Activated naive CD8-positive, alpha-beta T cell treated with anti-CD3 and anti-CD28 coated beads, Interleukin-2, amount 10 ng/mL, durations not matched to agents 7 days and 5 days (primary cell): ENCODE data around the gene CRYBA4. TPM values are rescaled to one million over a fixed set of nuclear protein-coding genes. Genes with fewer than 3 reads are reported as not detected.

Experiments
- ATAC-seq: fragments of 150-1000 bp; cut with Tn5 transposase; one replicate; pipeline ENCODE4 v1.10.0; 2021; ENCODE audit warnings: low read depth, moderate library complexity
- POLR2A ChIA-PET: fragments of 350-600 bp; sonication (Branson Sonifier 250); formaldehyde crosslinking; loops from one replicate; lab custom pipeline; 2021; ENCODE audit warnings: antibody characterized with exemption; lab: Charles Lee
- DNase-seq: peaks from one replicate; pipeline ENCODE4 v3.0.0; 2021
- H3K27ac Mint-ChIP-seq: one replicate; pipeline ENCODE4 v1.8.0; 2022; ENCODE audit warnings: mild to moderate bottlenecking, mixed read lengths
- H3K27me3 Mint-ChIP-seq: one replicate; pipeline ENCODE4 v1.8.0; 2022; ENCODE audit warnings: mild to moderate bottlenecking, moderate library complexity, mixed read lengths
- H3K36me3 Mint-ChIP-seq: one replicate; pipeline ENCODE4 v1.8.0; 2021; ENCODE audit warnings: mild to moderate bottlenecking, mixed read lengths
- H3K4me1 Mint-ChIP-seq: one replicate; pipeline ENCODE4 v1.8.0; 2021; ENCODE audit warnings: mixed read lengths
- H3K4me3 Mint-ChIP-seq: one replicate; pipeline ENCODE4 v1.8.0; 2022; ENCODE audit warnings: mild to moderate bottlenecking, moderate library complexity, mixed read lengths
- H3K9me3 Mint-ChIP-seq: one replicate; pipeline ENCODE4 v1.8.0; 2021; ENCODE audit warnings: mixed read lengths
- total RNA-seq, 2 experiments: library from RNA; stranded (reverse); gene quantifications; one replicate each; pipeline ENCODE4 v1.2.3, GENCODE V29; 2021

Gene CRYBA4
- total RNA-seq, 2 experiments from 2014 or later = not detected

DNA sequence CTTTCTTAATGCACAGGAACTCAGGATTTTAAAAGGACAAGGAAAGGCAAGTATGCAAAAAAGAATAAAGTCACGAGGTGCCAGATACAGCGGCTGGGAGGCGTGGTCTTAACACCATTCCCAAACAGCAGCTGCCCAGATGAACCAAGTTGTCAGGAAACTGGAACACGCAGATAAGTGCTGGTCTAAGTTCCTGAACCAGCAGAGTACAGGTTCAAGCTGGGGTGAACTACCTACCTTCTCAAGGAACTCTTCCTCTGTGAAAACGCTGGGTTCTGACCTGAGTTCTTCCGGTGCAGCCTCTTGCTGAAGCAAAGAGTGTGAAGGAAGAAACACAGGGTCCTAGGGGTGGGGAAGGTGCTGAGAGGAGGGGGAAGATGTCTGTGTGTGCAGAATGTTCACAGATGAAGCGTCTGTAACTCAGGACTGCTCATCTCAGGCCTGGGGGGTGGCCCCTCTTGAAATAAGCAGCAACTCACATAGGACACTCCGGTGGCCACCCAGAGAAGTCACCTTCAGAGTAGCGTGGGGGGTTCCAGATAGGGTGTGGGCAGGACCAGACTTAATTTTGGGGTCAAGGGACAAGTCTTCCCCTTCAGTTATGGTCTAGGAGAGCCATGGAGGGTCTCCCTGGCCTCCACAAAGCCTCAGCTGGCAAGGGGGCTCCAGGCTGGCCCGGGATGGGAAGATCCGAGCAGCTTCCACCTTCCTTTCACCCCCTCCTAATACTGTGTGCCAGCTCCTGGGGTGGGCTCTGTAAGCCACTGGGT is 35.0 kb upstream of the CRYBA4 start:
- Mint-ChIP-seq H3K4me3 (peak overlapping the region; percentile 80), H3K4me1 (peaks cover 56% of the 10 kb centered on the region), H3K36me3 (peaks cover 10% of the 10 kb centered on the region), H3K27me3 (no peaks in the 10 kb centered on the region), H3K27ac (peak overlapping the region; percentile 86), H3K9me3 (no peaks in the 10 kb centered on the region)
- POLR2A ChIA-PET = interaction anchor here (1.0 kb wide), 1 partner anchor 85 kb away, joined by 4 read pairs; no protein-coding TSS in a partner anchor
- DNase-seq (no peak), ATAC-seq (peak; percentile 43)

DNA sequence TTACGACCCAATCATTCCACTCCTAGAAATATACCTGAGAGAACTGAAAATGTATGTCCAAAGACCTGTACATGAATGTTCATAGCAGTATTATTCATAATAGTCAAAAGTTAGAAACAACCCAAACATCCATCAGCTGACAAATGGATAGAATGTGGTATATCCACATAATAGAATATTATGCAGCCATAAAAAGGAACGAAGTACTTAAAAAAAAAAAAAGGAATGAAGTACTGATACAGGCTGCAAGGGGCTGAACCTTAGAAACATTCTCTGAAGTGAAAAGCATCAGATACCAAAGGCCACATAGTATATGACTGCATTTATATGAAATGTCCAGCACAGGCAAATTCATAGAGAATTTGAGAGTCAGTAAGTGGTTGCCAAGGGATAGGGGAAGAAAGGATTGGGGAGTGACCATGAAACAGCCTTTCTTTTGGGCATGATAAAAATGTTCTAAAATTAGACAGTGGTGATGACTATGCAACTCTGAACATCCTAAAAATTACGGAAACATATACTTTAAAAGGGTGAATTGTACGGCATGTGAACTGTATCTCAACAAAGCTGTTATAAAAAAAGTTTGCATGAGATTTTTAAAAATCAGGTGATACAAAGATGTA is 33.7 kb upstream of the CRYBA4 start:
- ATAC-seq (no peak), DNase-seq (no peak)
- peaks cover 10% of the 10 kb centered on the region for H3K36me3 Mint-ChIP-seq
- POLR2A ChIA-PET = interaction anchor here (0.6 kb wide), 1 partner anchor 42 kb away, joined by 3 read pairs; no protein-coding TSS in a partner anchor
- H3K27me3 Mint-ChIP-seq = no peaks in the 10 kb centered on the region
- no peaks in the 10 kb centered on the region for H3K9me3 Mint-ChIP-seq
- peaks cover 66% of the 10 kb centered on the region for H3K4me1 Mint-ChIP-seq
- H3K27ac Mint-ChIP-seq = peak overlapping the region; percentile 57
- peak overlapping the region; percentile 95 for H3K4me3 Mint-ChIP-seq

DNA sequence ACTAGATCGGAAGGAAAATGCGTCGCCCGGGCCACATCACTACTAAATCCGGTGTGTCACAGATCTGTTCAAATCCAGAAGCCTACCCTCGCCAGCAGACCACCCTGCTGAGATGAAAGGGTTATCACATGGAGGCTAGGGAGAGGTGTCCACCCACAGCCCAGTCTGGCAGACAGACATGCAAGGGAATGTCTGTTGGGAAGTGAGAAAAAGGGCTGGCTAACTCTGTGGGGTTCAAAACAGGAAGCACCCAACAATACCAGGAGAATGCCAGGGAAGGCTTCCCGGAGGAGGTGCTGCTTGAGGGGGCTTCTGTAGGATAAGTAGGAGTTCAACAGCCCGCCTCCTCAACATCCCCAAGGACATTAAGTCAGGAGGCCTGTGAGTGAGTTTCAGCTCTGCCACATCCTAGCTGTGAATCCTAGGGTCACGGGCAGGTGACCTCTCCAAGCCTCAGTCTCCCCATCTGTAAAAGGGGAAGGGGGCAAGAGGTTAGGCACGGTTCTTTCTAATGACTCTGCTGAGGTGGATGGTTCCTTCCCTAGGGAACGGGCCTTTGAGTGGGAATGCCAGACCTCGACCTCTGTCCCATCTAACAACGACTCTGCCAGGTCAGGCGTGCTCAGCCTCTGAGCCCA is 32.9 kb upstream of the CRYBA4 start:
- Mint-ChIP-seq H3K36me3 (peaks cover 10% of the 10 kb centered on the region), H3K4me1 (peaks cover 72% of the 10 kb centered on the region), H3K27ac (peak overlapping the region; percentile 85), H3K9me3 (no peaks in the 10 kb centered on the region), H3K4me3 (peak overlapping the region; percentile 95), H3K27me3 (no peaks in the 10 kb centered on the region)
- ATAC-seq (no peak), DNase-seq (no peak)
- POLR2A ChIA-PET = interaction anchor here (0.6 to 1.9 kb wide), 2 partner anchors 9 to 42 kb away, joined by 3 to 5 read pairs; no protein-coding TSS in a partner anchor

DNA sequence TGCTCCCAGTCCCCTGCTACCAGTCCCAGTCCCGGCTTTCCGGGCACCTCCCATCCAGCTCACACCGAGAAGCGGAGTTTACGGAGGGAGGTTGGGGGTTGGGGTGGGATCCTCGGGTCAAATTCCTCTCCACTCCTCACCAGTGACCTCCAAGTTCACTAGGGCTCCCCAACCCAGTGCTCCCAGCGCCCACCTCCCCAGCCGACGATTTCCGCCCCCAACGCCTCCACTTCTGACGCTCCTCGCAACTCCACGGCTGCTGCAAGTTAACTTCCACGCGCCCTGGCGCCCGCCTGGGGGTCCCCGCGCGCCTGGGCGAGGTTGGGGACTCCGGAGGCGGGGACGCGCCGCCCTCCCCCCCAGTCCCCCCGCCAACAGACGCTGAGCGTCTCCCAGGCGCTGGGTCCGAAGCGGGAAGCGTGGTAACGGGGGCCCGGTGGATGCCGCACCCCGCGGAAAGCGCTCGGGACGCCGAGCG is 32.4 kb upstream of the CRYBA4 start:
- POLR2A ChIA-PET = interaction anchor here (0.8 to 1.9 kb wide), 3 partner anchors 9 to 83 kb away, joined by 3 to 5 read pairs (median 4); no protein-coding TSS in a partner anchor
- Mint-ChIP-seq H3K27me3 (no peaks in the 10 kb centered on the region), H3K4me3 (peak overlapping the region; percentile 95), H3K4me1 (peaks cover 72% of the 10 kb centered on the region), H3K27ac (peak overlapping the region; percentile 85), H3K9me3 (no peaks in the 10 kb centered on the region), H3K36me3 (peaks cover 5% of the 10 kb centered on the region)
- peak; percentile 63 for DNase-seq
- no peak for ATAC-seq

DNA sequence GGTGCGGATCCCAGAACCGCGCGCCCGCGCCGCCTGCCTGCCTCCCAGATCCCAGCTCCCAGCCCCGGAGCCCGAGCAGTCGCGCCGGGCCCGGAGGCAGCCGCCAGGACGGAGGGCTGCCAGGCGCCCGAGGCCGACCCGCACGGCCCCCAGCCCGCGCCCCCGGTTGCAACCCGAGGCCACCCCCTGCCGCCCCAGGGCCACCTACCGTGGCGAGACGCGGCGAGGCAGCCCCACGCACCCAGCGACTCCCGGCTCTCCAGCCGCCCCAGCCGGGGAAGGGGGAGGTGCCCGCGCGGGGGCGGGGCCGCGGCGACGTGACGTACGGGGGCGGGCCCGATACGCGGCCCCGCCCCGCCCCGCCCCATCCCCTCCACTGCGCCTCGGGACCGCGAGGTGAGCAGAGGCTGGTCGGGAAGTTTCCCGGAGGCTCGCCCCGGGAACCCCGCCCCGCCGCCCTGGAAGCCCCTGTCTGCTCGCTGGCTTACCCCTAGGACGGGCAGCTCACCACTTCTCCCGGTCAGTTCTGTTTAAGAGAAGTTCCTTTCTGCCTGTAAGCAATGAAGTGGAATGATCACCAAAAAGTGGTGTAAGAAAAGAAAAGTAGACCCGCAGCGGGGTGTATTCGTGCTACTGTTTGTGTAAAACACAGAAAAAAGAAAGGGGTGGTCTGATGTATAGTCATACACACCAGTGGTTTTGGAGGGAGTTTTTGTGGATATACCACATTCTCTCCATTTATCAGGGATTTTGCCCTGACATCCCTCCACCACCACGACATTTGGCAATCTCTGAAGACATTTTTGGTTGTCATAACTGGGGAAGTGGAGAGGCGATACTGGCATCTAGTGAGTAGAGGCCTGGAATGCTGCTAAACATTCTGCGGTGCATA is 31.7 kb upstream of the CRYBA4 start, which contains the start of gene TPST2:
TSS of gene TPST2 (minus strand) at position 288 of the 892 bp plus-strand sequence. CDS start 48,502 bp downstream, outside the sequence.
- peak; percentile 62 for ATAC-seq
- POLR2A ChIA-PET = interaction anchor here (0.8 to 1.9 kb wide), 3 partner anchors 10 to 83 kb away, joined by 3 to 5 read pairs (median 4); no protein-coding TSS in a partner anchor
- Mint-ChIP-seq H3K4me1 (peaks cover 71% of the 10 kb centered on the region), H3K9me3 (no peaks in the 10 kb centered on the region), H3K4me3 (peak within 1 kb of the TSS; percentile 95), H3K27me3 (no peaks in the 10 kb centered on the region), H3K36me3 (peaks cover 4% of the 10 kb centered on the region), H3K27ac (peak within 1 kb of the TSS; percentile 85)
- peak; percentile 91 for DNase-seq

DNA sequence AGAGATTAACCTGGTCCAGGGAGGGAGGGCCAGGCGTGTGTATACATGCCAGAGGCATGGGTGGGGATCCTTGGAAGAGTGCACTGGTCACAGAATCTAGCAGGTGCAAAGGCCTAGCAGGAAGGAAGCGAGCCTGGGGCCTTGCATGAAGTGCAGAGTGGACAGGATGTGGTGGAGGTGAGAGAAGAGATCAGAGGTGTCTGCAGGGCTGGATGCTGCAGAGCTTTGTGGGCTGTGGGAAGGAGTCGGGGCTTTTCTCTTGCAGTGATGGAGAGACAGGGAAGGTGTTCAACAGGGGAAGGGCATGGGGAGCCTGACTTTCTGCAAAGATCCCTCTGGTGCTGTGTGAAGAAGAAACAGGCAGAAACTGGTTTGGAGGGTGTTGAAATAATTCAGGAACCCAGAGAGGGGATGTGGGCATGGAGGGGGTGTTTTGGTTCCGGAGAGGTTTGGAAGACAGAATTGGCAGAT is 29.3 kb upstream of the CRYBA4 start:
- peak overlapping the region; percentile 66 for H3K4me3 Mint-ChIP-seq
- POLR2A ChIA-PET = interaction anchor here (1.1 to 1.2 kb wide), 2 partner anchors 55 to 89 kb away, joined by 3 to 6 read pairs; no protein-coding TSS in a partner anchor
- H3K27me3 Mint-ChIP-seq = no peaks in the 10 kb centered on the region
- H3K4me1 Mint-ChIP-seq = peaks cover 61% of the 10 kb centered on the region
- H3K27ac Mint-ChIP-seq = peak overlapping the region; percentile 78
- H3K9me3 Mint-ChIP-seq = no peaks in the 10 kb centered on the region
- DNase-seq = peak; percentile 70
- ATAC-seq = peak; percentile 65
- peaks cover 2% of the 10 kb centered on the region for H3K36me3 Mint-ChIP-seq

DNA sequence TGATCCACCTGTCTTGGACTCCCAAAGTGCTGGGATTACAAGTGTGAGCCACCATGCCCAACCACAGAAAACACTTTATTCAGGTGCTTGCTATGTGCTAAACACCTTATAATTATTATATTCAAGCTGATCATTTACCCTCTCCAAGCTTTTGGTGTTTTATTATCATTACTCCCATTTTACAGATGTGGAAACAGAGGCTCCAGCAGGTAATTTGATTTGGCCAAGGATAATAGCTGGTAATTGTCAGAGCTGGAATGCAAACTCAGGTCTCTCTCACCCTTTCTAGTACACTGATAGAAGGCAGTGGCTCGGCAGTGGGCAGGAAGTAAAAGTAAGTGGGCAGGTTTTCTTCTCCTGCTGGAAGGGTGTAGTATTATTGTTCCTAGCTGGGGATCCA is 28.0 kb upstream of the CRYBA4 start:
- H3K4me1 Mint-ChIP-seq = peaks cover 59% of the 10 kb centered on the region
- H3K4me3 Mint-ChIP-seq = peak overlapping the region; percentile 54
- H3K27ac Mint-ChIP-seq = peak overlapping the region; percentile 69
- no peaks in the 10 kb centered on the region for H3K9me3 Mint-ChIP-seq
- no peak for ATAC-seq
- no peaks in the 10 kb centered on the region for H3K36me3 Mint-ChIP-seq
- POLR2A ChIA-PET = interaction anchor here (0.6 to 1.3 kb wide), 4 partner anchors 17 to 91 kb away, joined by 3 read pairs; no protein-coding TSS in a partner anchor
- no peaks in the 10 kb centered on the region for H3K27me3 Mint-ChIP-seq
- DNase-seq = no peak

DNA sequence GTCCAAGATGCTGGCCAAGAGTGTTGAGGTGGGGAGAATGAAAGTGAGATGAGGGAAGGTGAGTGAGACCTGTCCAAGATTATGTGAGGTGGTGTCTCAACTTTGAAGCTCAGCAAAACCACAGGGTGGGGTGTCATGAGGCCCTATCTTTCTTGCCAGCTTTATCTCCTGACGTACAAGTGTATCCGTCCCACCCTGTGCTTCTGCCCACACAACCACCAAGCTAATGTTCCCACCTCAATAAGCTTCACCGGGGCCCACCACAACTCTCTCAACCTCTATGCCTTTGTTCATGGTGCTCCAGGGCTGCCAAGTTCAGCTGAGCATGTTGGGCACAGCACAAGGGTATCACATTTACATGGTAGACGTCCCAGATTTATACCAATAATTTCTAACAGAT is 24.7 kb upstream of the CRYBA4 start:
- H3K36me3 Mint-ChIP-seq = no peaks in the 10 kb centered on the region
- H3K27ac Mint-ChIP-seq = peak overlapping the region; percentile 69
- POLR2A ChIA-PET = interaction anchor here (0.5 to 1.5 kb wide), 4 partner anchors 14 to 113 kb away, joined by 3 to 5 read pairs (median 4); partner anchors contain the start of genes HPS4 and SRRD
- peaks cover 50% of the 10 kb centered on the region for H3K4me1 Mint-ChIP-seq
- H3K9me3 Mint-ChIP-seq = no peaks in the 10 kb centered on the region
- no peak for DNase-seq
- peak; percentile 12 for ATAC-seq
- H3K4me3 Mint-ChIP-seq = peak overlapping the region; percentile 16
- no peaks in the 10 kb centered on the region for H3K27me3 Mint-ChIP-seq

DNA sequence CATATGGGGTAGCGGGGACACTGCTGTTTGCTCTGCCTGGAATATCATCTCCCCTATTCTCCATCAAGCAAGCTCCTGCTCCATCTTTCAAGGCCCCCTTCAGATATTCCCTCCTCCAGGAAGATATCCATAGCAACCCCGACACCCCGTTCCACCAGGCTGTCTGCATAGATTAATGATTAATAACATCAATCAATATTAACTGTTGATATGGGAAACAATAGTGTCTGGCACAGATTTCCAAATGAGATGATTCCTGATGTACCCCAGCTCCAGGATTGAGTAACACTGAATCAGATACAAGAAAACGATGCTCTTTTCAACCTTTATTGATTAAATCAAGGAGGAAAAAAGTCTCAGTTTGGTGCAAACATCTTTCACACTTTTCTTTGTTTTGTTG is 24.3 kb upstream of the CRYBA4 start:
- POLR2A ChIA-PET = interaction anchor here (1.0 to 1.5 kb wide), 3 partner anchors 14 to 114 kb away, joined by 3 to 5 read pairs (median 4); partner anchors contain the start of genes HPS4 and SRRD
- Mint-ChIP-seq H3K9me3 (no peaks in the 10 kb centered on the region), H3K4me1 (peaks cover 46% of the 10 kb centered on the region), H3K27me3 (no peaks in the 10 kb centered on the region), H3K4me3 (peak overlapping the region; percentile 16), H3K36me3 (no peaks in the 10 kb centered on the region), H3K27ac (no peak overlapping the region)
- no peak for DNase-seq
- no peak for ATAC-seq

DNA sequence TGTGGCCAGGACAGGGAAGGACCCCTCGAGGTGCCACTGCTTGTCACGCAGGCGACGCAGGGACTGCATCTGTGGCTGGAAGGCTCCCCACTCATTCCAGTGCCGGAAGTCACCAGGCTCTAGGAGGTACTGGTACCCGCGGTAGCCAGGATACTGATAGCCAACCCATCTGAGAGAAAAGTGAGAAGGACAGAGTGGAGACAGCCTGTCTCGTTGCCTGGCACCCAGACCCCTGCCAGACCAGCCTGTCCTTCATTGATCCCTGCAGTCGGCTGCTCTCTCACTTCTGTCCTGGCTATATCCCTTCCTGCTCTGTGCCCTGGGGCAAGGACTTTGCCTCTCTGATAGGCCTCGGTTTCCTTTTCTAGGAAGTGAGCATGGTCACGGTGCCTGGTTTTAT is 22.3 kb upstream of the CRYBA4 start:
- no peak for ATAC-seq
- no peaks in the 10 kb centered on the region for H3K27me3 Mint-ChIP-seq
- H3K27ac Mint-ChIP-seq = no peak overlapping the region
- H3K36me3 Mint-ChIP-seq = no peaks in the 10 kb centered on the region
- H3K4me3 Mint-ChIP-seq = no peak overlapping the region
- POLR2A ChIA-PET = no interaction called here
- peaks cover 32% of the 10 kb centered on the region for H3K4me1 Mint-ChIP-seq
- H3K9me3 Mint-ChIP-seq = no peaks in the 10 kb centered on the region
- no peak for DNase-seq

DNA sequence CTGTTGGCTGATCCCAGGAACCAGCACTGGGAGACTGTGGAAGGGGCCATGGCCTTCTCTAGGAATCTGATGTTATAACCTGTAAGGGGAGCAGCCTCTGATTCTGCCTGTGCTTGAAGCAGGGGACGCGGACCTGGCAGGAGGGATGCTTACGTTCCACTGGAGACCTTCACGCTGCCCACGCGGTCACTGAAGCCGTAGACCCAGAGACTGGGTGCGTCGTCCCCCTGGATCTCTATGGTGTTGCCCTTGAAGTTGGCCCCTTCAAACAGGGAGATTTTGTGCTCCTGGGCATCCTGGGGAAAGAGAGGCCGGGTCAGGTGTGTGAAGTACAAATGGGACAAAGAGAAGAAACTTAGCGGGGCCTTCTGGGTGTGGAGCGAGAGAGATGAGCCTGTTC is 20.0 kb upstream of the CRYBA4 start:
- Mint-ChIP-seq H3K27me3 (no peaks in the 10 kb centered on the region), H3K9me3 (no peaks in the 10 kb centered on the region), H3K4me1 (peaks cover 24% of the 10 kb centered on the region), H3K36me3 (no peaks in the 10 kb centered on the region), H3K27ac (no peak overlapping the region), H3K4me3 (no peak overlapping the region)
- POLR2A ChIA-PET = no interaction called here
- DNase-seq (no peak), ATAC-seq (no peak)

DNA sequence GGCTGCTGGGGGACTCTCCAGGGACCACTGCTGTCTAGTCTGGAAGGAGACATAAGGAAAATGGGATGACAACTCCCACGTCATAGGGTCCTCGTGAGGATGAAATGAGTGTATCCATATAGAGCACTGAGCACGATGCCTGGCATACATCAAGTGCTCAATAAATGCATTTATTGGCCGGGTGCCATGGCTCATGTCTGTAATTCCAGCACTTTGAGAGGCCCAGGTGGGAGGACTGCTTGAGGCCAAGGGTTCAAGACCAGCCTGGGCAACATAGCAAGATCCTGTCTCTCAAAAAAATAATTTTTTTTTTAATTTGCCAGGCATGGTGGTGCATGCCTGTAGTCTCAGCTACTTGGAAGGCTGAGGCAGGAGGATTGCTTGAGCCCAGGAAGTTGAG is 19.6 kb upstream of the CRYBA4 start:
- no peak overlapping the region for H3K27ac Mint-ChIP-seq
- H3K4me3 Mint-ChIP-seq = no peak overlapping the region
- H3K4me1 Mint-ChIP-seq = peaks cover 20% of the 10 kb centered on the region
- H3K36me3 Mint-ChIP-seq = no peaks in the 10 kb centered on the region
- POLR2A ChIA-PET = no interaction called here
- no peak for ATAC-seq
- no peaks in the 10 kb centered on the region for H3K9me3 Mint-ChIP-seq
- H3K27me3 Mint-ChIP-seq = no peaks in the 10 kb centered on the region
- DNase-seq = no peak
